NCI-H446 treated with DMSO at 0.1 percent for 48 hours (cell line): ENCODE measurements around the gene PHETA2.

Experiments
- DNase-seq: peaks from one replicate; lab custom pipeline; 2025; lab: John Stamatoyannopoulos, UW

The PHETA2 gene, protein sequence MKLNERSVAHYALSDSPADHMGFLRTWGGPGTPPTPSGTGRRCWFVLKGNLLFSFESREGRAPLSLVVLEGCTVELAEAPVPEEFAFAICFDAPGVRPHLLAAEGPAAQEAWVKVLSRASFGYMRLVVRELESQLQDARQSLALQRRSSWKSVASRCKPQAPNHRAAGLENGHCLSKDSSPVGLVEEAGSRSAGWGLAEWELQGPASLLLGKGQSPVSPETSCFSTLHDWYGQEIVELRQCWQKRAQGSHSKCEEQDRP

DNA sequence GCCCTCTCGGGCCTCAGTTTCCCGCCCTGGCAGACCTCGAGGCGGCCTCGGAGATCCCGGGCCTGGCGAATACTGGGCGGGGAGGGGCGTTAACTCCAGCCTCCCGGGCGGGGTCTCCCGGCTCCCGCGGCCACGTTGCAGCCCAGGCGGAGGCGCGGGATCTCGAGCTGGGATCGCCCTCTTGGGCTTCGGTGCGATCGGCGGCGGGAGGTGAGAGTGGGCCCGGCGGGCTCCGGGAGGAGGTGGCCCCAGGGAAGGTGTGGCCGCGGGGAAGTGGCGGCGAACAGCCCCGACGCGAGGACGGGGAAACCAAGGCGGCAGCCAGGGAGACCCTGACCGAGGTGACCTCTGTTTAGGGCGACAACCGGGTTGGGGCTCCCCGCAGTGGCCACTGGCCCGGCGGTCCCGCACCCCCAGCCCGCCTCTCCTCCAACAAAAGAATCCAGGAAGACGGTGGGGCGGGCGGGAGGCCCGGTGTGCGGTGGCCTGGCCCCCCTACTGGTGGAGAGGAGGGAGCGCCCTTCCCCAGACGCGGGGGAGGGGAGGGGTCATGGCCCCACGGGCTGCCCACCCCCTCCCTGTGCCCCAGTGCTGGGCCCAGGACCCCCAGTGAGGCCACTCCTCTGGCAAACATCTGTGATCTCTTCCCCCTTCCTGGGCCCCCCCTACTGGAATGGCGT is at the start of gene PHETA2:
TSS of gene PHETA2 (plus strand) at position 117 of the 680 bp plus-strand sequence. CDS start 3,046 bp downstream, outside the sequence.
- DNase-seq: no peak

DNA sequence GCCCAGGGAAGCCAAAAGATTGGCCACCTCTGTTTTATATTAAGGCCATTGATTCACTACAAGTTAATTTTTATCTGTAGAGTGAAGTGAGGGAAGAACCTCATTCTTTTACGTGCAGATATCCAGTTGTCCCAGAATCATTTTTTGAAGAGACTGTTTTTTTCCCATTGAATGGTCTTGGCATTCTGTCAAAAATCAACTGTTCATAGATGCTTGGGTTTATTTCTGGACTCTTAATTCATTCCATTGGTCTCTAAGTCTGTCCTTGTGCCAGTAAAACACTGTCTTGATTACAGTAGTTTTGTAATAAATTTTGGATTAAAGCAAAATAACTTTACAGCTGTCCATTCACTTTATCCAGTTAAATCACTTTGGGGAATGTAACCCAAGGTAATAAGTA is 48.6 kb upstream of the PHETA2 start:
- DNase-seq: no peak

DNA sequence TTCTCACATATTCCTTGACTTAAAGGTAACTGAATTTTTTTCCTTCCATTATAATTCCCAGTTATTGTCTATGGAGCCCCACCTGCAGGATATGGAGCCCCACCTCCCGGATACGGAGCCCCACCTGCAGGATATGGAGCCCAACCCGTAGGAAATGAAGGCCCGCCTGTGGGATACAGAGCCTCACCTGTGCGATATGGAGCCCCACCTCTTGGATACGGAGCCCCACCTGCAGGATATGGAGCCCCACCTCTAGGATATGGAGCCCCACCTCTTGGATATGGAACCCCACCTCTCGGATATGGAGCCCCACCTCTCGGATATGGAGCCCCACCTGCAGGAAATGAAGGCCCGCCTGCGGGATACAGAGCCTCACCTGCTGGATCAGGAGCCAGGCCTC is 47.3 kb upstream of the PHETA2 start:
- no peak for DNase-seq

DNA sequence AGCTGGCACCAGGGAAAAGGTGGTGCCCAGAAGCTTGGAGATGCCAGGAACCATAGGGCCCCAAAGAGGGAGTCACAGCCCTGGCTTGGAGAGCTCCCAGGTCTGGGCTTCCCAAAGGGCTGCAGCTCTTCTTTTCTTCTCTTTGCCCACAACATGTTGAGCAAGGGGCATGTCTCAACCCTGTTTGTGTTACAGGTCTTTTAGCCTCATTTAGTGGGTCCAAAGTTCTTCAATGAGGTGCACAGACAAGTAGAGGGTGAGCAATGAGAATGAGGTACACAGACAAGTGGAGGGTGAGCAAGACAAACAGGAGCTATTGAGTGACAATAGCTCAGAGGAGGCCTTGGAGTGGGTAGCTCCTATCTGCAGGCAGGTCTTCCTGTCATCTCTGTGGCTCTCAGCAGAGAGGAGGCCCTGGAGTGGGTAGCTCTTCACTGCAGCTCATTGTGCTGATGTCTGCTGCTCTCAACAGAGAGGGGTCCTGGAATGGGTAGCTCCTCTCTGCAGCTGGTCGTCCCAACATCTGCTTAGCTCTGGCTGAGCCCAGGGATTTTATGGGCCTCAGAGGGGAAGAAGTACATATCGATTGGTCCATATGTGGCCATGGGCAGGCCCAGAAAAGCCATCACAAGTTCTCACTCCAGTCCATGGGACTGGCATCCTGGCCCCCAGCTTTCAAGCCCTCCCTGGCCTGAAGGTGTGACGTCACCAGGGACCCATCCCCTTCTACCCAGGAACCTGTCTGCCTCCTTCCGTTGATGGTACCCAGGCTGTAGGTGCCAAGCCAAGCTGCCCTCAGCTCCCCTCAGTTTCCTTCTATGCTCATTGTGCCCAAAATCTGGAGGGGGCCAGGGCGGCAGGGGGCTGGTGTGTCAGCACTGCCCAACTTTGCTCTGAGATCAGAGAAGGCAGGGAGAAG is 40.5 kb upstream of the PHETA2 start:
- DNase-seq: no peak

DNA sequence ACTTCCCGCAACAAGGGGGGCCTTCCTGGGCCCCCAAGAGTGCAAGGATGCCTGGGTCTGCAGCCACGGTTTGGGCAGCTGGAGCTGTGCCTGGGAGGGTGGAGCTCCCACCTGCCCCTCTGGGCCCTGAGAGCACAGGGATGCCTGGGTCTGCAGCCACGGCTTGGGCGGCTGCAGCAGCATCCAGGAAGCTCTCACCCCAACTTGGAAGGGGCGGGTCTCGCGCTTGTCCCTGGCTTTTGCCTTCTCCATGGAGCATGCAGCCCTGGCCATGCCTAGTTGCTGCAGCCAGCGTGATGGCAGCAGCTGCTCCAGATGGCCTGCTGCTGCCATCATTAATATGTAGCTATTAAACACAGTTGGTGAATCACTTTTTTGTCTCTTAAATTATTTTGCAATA is 38.8 kb upstream of the PHETA2 start:
- no peak for DNase-seq

DNA sequence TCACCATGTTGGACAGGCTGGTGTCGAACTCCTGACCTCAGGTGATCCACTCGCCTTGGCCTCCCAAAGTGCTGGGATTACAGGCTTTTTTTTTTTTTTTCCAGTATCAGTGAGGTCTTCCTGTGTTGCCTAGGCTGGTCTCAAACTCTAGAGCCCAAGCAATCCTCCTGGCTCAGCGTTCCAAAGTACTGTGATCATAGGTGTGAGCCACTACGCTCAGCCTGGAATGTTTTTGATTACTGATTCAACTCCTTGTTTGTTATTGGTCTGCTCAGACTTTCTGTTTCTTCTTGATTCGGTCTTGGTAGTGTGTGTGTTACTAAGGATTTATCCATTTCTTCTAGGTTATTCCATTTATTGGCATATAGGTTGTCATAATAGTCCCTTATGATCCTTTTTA is 34.8 kb upstream of the PHETA2 start:
- DNase-seq: no peak

DNA sequence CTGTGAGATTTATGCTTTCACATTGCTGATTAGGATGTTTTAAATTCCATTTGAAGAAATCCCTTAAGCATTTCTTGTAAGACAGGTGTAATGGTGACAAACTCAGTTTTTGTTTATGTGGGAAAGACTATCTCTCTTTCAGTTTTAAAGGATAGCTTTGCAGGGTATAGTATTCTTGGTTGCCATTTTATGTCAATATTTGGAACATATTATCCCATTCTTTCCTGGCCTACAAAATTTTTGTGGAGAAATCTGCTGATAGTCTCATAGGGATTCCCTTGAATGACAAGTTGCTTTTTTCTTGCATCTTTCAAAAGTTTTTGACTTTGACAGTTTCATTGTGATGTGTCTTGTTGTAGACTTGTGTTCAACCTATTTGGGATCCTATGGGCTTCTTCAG is 32.3 kb upstream of the PHETA2 start:
- no peak for DNase-seq

DNA sequence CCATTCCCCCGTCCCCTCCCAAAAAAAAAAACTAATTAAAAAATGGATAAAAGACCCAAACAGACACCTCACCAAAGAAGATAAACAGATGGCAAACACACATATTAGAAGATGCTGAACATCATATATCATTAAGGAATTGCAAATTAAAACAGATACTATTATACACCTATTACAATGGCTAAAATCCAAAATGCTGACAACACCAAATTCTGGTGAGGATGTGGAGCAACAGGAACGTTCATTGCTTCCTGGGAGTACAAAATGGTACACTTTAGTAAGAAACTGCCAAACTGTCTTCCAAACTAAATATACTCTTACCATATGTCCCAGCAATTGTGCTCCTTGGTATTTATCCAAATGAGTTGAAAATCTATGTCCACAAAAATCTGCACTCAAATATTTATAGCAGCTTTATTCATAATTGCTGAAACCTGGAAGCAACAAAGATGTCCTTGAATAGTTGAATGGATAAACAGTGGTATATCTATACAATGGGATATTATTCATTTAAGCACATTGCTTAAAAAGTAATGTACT is 23.3 kb upstream of the PHETA2 start:
- no peak for DNase-seq

DNA sequence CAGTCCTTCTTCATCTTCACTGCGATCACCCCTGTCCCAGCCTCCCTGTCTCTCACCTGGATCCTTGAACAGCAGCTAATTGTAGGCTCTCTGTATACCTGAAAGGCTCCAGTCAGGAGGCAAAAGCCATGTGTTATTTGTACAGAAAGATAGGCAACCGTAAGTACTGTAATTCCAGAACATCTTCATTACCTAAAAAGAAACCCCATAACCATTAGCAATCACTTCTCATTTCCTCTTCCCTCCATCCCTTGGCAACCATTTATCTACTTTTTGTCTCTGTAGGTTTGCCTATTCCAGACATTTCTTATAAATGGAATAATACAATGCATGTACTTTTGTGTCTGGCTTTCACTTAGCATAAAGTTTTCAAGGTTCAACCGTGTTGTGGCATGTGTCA is 21.3 kb upstream of the PHETA2 start:
- no peak for DNase-seq

DNA sequence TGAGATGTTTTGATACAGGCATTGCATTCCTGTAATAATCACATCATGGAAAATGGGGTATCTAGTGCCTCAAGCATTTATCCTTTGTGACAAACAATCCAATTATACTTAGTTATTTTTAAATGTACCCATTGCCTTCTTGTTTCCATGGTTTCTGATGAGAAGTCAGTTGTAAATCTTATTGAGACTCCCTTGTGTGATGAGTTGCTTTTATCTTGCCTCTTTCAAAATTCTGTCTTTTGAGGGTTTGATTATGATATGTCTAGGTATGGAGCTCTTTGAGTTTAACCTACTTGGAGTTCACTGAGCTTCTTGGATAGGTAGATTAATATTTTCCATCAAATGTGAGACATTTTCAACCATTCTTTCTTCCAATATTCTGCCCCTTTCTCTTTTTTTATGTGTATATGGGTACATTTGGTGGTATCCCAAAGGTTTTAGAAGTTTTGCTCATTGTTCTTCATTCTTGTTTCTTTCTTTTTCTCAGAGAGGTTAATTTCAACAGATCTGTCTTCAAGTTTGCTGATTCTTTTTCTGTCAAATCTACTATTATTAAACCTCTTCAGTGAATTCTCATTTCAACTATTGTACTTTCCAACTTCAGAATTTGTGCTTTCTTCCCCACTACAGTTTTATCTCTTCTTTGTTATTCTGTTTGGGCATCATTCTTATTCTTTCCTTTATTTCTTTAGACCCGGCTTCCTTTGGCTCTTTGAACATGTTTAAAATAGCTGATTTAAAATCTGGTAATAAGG is 17.1 kb upstream of the PHETA2 start:
- DNase-seq: no peak

DNA sequence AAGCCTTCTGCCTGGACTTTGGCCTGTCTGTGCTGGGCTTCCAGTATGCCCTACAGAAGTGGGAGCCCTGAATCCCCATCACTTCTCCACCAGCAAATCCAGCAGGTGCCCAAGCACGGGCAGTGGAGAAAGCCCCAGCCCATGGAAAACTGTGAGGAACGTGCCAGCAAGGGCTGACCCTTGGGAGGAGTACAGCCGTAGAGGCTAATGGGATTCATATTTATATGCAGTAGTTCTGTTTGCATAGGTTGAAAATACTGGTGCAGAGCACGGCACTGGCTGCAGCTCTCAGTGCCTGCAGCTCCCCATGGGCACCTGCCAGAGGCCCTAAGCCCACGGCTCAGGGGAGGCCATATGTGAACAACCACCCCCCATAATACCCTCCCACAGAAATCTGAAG is 13.6 kb upstream of the PHETA2 start:
- DNase-seq: no peak

DNA sequence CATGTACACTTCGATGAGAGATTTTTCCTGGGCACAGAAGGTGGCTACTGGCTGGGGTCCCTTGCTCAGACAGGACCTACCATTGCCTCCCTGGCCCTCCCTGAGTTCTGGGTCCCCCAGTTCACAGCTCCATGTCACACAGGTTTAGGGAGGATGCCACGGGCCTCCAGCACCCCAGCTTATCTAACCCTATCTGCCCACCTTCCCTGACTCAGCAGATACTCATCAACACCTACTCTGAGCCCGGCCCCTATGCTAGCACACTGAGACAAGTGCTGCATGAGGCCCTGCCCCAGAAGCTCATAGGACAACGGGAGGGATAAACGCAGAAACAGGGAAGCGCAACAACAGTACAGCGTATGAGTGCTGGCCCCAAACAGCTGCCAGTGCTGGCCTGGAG is 13.0 kb upstream of the PHETA2 start:
- DNase-seq: no peak

DNA sequence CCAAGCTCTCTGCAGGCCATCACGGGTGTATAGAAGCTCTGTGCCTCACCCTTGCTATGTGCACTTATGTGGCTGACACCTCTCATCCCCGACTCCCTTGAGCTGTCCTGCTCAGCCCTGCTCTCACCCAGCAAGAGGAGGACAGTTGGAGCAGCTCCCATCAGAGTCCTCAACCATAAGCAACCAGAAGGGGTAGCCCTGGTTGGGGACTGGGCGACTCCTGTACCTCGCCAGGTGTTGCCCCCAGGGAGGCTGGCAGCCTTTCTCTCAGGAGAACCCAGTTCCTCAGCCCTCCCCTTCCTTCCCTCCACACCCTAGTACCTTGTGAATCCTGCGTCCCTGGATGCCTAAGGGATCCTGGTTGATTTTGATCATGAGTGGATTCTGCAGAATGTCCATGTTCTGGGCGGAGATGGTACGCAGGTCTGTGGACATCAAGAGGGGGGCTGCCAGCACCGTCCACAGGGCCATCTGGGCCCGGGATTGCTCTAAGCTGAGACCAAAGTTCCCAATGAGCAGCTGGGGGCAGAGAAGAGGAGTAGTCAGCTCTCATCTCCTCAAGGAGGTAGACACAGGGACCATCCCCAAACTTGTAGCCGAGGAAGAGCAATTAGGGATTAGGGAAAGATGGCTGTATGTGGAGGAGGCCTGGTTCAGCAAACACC is 11.4 kb upstream of the PHETA2 start:
- DNase-seq: no peak

DNA sequence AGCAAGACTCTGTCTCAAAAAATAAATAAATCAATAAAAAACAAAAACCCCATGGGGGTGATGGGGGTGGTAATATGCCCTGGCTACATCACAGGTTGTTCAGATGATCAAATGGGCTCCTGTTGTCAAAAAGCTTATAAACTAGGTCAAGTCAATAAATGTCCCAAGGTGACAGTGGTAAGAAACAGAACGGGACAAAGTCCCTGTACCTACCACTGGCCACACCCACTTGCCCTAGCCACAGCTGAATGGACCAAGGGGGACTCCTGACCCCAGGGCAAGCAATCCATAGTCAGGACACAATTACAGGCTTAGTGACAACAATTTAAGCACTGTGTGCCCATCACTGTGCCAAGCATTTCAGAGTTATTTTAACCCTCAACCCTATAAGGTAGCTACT is 9.4 kb upstream of the PHETA2 start:
- DNase-seq: no peak

DNA sequence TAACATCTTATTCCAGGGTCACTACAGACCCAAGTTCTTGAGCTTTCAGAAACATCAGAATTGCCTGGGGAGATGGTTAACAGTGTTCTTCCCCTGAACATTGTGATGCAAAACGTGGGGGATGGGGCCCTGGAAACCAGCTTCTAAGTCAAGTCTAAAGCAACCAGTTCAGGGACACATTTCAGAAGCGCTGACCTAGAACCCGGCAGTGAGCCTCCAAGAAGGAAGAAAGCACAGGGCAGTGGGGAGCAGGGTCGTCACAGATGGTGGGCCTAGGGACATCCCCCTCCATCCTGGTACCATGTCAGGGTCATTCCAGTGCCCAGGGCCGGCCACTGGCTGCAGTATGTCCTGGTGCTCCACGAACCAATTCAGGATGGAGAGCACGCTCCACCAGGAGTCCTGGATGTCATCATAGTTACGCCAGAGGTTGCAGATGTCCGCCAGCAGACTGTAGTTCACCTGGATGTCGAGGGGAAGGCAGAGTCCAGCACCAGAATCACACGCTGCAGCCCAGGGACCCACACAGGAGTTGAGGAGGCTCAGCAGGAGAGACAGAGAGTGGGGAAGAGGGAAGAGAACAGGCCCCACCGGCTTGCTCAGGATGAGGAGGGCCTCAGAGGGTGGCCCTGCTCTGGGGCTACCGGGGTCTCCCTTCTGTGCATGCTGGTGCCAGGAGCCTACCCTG is 8.5 kb upstream of the PHETA2 start:
- DNase-seq: no peak

DNA sequence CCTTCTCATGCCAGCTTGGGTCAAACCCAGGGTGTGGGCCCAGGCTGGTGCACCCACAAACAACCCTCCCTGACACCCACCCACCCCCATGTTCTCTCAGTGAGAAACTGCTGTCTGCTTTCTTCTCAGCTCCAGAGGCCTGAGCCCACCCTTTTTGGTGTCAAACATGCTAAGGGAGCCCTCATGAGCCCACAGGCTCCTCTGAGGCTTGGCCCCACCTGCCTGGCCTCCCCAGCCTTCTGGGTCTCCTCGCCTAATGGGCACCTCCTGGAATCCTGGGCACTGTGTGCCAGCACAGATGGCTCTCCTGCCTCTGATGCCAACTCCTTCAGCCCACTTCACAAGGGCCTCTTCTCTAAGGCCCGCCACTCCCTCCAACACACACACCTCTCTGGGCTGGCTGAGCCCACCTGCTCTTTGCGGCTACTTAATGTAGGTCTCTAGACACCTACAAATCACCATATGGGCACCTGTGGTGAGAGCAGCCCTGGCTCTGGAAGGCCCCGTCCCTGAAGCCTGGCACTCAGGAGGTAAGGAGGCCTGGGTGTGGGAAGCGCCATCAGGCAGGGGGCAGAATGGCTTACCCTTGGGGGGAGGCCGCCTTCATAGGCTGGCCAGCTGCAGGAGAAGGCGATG is 7.8 kb upstream of the PHETA2 start:
- no peak for DNase-seq

DNA sequence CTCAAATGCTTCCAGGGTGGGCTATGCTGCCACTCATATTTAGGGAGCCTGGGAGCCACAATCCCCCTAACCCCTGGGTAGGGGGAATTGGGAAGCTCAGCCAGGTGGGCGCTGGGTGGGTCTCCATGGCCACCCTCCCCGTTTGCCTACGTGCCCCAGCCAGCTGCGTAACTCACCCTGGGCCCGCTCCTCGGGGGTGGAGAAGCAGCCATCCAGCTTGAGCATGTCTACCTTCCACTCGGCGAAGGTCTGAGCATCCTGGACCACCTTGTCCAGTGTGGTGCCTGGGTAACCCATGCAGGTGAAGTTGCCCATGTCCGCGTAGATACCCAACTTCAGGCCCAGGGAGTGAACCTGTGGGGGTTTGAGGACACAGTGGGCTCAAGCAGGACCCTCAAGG is 7.1 kb upstream of the PHETA2 start:
- DNase-seq: no peak

DNA sequence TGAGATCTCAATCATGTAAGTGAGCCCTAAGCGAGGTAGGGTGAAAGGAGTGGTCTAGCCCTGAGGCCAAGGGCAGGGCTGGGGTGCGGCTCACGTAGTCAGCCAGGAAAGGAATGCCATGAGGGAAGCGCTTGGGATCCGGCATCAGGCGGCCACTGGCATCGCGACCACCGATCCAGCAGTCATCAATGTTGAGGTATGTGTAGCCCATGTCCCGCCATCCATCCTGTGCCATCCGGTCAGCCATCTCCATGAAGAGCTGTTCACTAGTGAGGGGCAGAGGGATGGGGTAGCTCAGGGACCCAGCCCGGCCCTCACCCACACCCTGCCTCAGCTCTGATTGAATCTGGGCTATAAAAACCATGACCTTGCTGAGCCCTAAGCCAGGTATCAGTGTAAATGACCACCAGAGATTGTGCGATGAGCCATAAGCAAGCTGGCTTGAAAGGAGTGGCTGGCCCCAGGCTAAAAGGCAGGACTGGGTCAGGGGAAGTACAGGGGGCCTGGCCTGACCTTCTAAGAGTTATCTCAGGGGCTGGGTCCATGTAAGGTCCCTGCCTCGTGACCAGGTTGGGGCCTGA is 6.3 kb upstream of the PHETA2 start:
- DNase-seq: no peak

DNA sequence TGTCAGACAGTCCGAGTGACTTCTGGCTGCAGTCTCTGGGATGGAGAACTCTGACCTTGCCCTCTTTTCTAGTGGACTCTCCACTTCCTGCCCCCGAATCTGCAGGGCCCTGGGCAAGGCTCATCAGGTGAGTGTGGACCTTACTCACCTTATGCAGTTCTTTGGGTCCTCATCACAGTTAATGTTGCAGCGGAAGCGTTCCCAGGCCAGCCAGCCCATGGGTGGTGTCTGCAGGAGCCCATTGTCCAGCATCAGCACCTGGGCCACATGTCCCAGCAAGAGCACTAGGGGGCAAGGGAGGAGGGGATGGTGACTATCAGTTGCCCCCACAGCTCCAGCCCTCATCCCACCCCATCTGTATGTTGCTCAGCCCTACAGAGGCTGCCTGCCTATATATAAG is 5.8 kb upstream of the PHETA2 start:
- no peak for DNase-seq
